NCI-H446 treated with DMSO at 0.1 percent for 48 hours (cell line): ENCODE measurements around the gene CRYGD.
"Not testable (repeated sequence)": the region's sequence is repeated elsewhere in the genome, so short reads cannot be mapped to it uniquely, and the experiment has no call there.

Experiments used
- DNase-seq: peaks from one replicate; lab custom pipeline; 2025; lab: John Stamatoyannopoulos, UW

CRYGD gene

DNA sequence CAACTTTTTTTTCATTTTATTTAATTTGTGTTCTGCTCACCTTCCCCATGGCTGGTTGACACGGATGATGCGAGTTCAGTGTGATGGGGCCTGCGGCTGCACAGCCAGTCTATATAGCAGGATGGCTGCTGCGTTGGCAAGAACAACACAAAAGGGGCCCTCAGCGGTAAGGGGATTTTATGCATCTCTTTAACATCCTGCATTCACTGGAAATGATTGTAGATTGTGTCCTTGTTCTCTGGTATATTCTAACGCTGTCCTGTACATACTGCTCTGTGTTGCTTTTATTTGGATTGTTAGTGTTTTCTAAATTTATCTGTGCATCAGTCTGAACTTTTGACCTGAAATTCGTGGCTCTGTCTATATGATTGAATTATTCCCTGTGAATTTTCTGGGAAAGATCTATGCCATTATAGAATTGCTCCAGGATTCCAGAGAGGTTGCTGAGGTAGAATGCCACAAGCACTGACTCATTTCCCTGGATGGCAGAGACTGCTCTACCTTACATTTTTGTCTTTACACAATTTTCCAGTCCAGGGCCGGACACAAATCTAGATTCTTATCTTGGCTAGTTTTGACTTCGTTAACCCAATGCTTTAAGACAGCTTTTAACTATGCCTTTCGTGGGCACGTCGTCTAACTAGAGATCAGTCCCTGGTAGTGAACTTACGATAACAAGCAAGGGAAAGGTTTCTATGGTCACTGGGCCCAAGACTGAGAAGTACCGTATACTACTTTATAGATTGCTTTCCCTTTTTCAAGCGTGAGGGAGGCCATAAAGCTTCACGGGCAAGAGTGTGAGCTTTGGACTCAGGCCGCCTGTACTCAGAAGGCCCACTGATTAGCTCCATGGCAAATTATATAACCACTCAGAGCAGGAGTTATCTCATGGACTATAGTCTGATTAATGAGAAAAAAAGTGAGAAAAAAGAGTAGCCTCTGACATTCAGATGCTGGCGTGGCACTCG is 5.7 kb upstream of the CRYGD start, which contains the start of gene CRYGC:
Gene CRYGC (minus strand): TSS at position 85 of the 968 bp plus-strand sequence. CDS start 36 bp downstream, at position 49.
- DNase-seq = no peak

DNA sequence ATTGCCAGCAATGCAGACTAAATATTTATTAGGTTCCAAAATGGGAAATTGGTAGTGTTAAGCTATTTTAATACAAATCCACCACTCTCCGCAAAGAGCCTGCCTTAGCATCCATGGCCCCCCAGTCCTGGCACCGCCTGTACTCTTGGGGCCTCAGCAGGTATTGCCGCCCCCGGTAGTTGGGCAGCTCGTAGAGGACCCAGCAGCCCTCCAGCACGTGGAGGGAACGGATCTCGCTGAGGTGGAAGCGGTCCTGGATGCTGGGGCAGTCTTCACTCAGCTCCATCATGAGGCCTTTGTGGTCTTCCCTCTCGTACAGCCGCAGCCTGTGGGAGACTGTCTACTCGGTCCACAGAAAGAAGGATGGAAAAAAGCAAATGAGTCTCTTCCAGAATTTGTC is 3.8 kb upstream of the CRYGD start:
- DNase-seq = no peak

DNA sequence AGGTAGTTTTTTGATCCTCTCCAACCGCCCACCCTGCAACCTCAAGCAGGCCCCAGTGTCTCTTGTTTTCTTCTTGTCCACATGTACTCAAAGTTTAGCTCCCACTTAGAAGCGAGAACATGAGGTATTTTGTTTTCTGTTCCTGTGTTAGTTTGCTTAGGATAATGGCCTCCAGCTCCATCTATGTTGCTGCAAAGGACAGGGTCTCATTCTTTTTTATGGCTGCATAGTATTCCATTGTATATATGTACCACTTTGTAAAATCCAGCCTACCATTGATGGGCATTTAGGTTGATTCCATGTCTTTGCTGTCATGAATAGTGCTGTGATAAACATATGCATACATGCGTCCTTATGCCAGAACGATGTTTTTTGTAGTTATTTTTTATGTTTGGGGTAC is 2.8 kb upstream of the CRYGD start:
- no peak for DNase-seq

DNA sequence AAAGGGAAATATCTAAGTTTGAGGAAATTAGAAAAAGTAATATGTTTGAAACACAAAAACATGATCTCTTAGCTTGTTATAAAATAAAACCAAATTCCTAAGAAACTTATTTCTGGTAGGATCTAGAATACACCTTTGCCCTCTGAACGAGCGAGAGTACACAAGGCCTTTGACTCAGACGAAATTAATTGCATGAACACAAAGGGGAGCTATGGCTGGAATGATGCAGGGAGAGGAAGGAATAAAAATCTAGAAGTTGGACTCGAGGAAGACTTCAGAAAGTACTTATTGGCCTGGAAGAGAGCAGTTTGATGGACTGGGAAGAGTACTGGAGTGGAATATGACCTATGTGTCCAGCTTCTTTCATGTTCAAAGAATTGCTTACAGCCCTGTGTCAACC is 927 bp upstream of the CRYGD start:
- DNase-seq = no peak

DNA sequence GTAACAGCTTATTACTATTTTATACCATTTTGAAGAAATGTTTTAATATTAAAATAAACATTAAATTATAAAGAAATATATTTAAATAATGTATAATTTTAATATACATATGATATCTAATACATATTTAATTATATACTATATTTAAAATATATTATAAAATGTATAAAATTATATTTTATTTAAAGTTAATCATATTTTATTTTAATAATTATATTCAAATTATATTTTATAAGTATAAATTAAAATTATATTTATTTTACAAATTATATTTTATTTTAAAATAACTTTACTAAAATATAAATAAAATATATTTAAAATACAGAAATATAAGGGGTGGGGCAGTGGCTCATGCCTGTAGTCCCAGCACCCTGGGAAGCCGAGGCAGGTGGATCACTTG is 2.1 kb downstream of the CRYGD start:
- no peak for DNase-seq

DNA sequence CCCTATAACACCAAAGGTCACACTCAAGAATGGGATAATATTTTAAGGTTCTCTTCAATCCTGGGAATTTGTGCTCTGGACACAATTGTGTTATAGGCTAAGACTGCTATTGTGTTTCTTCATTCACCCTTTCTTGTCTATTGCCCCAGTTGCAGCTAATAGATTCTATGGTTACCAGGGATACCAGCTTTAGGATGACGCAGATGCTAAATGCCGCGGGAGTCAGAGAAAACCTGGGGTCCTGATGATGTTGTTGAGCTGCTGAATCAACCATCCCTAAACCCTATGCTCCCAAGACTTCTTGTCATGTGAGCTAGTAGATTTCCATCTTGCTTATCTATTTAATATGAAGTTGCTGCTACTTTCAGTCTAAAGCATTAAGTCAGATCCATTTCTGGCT is 5.4 kb downstream of the CRYGD start:
- no peak for DNase-seq

DNA sequence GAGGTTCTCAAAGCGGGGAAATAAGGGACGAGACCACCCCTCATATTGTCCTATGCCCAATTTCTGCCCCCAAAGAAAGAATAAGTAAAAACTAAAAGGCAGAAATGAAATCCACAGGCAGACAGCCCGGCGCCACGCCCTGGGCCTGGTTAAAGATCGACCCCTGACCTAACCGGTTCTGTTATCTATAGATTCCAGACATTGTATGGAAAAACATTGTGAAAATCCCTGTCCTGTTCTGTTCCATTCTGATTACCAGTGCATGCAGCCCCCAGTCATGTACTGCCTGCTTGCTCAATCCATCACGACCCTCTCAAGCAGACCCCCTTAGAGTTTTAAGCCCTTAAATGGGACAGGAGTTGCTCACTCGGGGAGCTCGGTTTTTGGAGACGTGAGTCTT is 6.9 kb downstream of the CRYGD start:
- not testable (repeated sequence) for DNase-seq

DNA sequence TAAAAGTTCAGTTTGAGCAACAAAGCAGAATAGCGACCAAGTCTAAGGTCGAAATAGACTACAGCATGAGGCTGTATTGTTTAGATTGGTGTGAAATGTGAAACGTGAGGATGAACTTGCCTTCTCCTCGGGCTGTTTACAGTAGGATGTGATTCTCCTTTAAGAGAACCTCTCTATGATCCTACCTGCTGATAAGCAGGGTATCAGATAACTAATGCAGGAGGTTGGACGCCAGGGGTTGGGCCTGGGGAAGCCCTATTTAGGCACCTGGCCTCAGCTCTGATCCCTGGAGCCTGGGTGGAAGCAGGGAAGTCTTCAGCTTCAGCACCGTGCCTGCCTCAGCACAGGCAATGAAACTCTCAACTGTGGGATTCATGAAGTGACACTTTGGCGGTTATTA is 11.4 kb downstream of the CRYGD start:
- no peak for DNase-seq

DNA sequence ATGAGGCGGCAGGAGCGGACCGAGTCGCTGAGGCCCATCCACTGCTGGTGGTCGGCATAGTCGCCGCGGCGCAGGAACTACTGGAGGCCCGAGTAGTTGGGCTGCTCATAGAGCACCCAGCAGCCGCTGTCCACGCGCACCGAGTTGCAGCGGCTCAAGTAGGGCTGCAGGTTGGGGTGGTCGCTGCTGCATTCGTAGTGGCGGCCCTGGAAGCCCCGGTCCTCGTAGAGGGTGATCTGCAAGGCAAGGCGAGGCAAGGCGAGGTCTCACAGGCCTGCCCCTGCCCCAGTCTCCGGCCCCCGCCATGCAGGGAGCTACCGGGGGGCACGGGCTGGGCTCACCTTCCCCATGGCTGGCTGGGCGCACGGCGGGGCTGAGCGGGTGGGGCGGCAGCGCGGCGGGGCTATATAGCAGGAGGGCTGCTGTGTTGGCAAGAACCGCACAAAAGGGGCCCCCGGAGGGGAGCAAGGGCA is 12.0 kb downstream of the CRYGD start:
- DNase-seq = not testable (repeated sequence)

DNA sequence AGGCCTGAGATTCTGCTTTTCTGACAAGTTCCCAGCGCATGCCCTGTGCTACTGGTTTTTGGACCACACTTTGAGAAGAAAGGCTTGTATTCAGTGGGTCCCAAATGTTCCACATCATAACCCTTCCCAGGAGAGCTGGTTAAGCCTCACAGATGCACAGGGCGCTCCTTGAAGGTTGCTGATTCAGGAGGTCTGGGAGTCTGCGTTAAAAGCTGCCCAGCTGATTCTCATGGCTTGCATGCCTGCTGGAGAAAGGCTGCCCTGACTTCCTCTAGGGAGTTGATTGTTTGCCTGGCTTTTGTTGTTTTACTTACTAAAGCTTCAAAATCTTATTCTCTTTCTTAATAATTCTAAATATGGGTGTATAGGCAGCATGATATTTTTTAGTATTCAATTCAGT is 20.7 kb downstream of the CRYGD start:
- no peak for DNase-seq

DNA sequence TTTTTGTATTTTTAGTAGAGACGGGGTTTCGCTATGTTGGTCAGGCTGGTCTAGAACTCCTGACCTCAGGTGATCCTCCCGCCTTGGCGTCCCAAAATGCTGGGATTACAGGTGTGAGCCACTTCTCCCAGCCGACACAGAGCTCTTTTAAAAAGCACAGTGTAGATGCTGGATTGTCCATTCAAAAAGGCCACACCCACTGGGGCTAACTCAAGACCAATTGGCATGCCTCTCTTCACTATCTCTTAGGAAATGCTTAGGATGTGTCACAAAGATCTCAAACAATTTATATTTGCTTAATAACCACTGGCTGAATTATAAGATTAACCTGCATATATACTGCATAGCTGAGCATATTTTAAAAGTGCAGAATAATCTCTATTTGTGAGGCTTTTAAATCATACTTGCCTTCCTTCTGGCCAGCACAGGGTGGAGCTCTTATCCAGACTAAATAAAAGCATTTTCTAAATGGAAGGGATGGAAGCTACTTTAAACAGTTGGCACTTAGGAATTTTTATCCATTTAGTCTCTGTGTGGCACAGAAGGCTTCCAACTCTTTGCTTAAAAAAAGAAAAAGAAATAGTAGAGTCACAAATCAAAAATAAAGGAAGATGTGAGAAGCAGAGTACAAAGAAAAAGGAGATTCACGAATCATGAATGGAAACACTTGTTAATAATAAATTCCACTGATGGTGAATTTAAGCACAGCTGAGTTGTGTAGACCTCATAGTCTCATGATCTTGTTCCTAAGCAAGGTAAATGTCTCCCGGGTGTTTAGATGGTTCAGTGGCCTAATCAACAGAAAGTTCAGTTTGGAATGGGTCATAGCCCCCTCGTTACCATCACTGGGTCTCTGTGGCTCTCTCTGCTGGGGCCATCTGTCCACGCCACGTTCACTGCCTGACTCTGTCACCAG is 22.4 kb downstream of the CRYGD start:
- no peak for DNase-seq

DNA sequence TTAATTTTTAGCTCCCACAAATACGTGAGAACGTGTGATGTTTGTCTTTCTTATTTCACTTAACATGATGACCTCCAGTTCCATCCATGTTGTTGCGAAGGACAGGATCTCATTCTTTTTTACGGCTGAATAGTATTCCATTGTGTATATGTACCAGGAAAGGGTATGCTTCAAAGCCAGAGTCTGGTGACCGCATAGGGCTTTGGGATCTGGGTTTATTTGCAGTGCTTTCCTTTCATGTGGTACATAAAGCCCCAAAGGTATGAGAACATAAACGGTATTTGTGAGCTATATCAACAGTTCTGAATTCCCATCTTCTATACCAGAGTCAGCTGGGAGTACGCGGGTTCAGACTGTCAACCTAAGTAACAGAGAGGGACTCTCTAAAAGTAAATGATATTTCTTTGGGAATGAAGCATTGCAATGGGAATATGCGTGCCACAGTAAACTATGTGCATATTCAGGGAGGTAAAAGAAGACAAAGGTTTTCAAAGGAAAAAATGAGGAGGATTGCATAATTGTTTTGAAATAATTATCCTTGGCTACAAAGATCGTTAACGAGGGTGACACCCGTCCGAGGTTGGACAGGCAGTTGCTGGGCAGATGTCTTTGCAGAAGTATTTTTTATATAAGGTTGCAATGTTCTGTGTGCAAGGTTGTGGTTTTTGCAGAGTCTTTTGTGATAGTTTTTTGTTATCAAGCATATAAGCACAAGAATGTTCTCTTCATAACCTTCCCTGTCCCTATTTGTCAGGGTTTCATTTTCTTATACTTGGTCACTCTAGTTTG is 24.4 kb downstream of the CRYGD start:
- DNase-seq = no peak

DNA sequence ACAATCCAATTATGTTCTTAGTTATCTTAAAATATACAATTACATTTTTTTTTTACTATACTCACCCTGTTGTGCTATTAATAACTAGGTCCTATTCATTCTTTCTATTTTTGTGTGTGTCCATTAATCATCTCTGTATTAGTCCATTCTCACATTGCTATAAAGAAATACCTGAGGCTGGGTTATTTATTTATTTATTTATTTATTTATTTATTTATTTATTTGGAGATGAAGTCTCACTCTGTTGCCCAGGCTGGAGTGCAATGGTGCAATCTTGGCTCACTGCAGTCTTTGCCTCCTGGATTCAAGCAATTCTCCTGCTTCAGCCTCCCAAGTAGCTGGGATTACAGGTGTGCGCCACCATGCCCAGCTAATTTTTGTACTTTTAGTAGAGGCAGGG is 25.6 kb downstream of the CRYGD start:
- DNase-seq = not testable (repeated sequence)

DNA sequence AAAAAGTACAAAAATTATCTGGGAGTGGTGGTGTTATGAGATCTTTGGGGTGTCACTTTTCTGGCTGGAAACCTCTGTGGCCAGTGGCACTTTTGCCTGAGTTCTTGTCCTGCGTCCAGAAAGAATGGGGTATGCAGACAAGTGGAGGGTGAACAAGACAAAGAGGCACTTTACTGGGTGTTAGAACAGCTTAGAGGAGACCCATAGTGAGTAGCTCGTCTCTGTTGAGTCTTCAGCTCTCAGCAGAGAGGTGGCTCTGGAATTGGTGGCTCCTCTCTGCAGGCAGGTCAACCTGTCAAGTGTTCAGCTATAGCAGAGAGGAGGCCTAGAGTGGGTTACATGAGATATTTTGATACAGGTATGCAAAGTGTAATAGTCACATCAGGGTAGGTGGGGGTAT is 26.1 kb downstream of the CRYGD start:
- DNase-seq = no peak

DNA sequence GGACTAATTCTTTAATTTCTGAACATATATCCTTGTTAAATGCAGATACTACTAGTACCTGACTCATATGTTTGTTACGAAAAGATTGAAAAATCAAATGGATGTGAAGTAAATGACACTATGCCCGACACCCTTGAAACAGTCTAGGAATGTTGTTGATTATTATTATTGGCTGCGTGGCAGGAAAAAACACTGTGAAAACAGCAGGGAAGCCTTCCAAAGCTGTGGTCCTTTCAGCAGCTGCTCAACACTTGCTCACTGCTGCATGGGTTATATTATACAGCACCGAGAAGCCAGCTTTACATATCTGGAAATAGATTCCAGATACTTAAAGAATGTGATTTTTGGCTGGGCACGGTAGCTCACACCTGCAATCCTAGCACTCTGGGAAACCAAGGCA is 26.5 kb downstream of the CRYGD start:
- DNase-seq = no peak

DNA sequence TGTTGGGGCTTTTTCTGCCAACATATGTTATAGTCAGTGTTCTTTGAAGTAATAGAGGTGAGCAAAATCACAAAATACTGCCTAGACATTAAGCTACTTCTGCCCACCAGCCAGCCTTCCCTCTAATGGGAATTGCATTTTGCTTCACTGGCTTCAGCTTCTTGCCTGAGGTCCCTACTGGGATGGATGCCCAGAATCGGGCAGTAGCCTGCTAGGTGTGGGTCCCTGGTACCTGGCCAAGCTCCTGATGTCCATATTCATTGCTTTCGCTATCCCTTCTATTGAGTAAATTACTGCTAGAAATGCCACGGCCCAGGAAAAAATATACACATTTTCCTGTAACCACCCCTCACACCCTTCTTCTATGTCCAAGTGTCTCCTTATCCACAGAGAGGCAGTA is 27.0 kb downstream of the CRYGD start:
- no peak for DNase-seq

DNA sequence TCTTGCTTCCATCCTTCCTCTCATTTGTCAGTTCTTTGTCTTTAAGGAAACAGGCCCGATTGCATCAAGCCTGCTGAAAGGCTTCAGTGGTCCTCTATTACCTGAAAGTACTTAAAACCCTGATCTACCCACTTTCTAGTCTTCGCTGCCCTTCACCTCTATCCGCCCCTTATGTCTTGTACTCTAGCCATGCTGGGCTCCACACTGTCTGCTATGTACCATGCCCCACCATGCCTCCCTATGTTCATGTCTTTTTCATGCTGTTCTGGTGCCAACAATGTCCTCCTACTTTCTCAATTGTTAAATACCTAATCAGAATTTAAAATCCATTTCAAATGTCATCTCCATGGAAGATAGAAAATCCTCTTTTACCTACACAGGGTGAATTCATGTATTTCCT is 28.2 kb downstream of the CRYGD start:
- no peak for DNase-seq

DNA sequence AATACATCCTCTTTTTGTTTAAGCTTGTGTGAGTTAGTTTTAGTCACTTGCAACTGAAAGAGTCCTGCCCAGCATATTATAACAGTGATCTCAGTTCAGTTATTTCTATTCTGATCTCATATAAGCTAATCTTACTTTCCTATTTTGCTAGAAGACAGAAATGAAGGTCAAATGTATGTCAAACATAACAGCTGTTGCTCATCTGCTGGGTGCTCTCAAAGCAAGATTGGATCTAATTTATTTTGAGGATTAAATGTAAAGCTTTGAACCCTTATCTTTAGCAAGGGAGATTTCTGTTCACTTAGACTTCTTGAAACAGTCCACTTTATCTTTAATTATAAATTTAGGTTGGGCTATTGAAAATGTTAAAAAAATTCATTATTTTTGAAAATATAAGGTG is 31.2 kb downstream of the CRYGD start:
- DNase-seq = no peak

DNA sequence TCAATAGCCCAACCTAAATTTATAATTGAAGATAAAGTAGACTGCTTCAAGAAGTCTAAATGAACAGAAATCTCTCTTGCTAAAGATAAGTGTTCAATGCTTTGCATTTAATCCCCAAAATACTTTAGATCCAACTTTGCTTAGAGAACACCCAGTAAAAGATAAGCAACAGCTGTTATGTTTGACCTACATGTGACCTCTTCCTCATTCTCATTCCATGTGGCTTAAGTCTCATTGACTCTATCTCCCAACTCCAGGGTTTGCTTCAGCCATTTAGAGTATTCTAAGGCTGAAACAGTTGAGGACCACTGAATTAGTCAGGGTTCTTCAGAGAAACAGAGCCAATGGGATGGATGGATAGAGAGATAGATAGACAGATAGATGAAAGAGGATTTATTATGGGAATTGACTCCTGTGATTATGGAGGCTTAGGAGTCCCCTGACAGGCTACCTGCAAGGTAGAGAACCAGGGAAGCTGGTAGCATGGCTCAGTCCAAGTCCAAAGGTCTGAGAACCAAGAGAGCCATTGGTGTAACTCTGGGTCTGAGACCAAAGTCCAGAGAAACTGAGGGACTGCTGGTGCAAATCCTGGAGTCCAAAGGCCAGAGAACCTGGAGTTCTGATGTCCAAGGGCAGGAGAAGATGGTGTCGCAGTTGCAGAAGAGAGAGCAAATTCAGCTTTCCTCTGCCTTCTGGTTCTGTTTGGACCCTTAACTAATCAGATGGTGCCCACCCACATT is 32.1 kb downstream of the CRYGD start:
- DNase-seq = no peak

DNA sequence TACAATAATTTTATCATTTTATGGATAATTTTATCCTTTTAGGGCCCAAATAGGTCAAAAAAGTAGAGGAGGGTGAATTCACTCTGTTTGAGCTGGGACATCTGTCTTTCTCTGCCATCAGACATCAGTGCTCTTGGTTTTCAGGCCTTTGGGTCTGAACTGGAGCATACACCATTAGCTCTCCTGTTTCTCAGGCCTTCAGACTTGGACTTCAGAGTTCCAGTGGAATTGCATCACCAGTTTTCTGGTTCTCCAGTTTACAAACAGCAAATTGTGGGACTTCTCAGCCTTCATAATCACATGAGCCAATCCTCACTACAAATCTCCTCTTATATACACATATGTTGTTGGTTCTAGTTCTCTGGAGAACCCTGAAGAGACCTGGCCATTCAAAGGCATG is 33.9 kb downstream of the CRYGD start:
- no peak for DNase-seq

DNA sequence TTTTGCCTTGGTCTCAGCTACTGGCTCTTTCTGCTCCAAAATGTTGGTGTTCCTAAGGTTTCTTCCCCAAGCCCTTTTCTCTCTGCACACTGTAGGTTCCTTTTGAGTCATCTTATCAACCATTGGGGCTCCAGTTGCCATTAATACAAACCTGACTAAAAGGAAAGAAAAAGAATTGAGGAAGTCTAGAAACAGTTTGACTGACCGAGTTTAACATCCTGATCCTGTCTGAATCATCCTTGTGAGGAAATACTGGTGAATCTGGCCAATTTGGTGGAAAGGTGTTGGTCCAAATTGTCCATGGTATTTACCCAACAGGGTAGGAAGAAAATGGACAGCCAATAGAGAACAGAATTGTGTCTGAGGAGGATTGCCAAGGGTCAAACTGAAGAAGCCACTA is 38.3 kb downstream of the CRYGD start:
- no peak for DNase-seq
